Left ventricle myocardium superior (tissue), 1 donor: ENCODE measurements around the gene PEX5L. TPM values are rescaled to one million over a fixed set of nuclear protein-coding genes. Genes with fewer than 3 reads are reported as not detected.

Experiments
- ATAC-seq: fragments of 200-7000 bp; cut with Tn5 transposase; one replicate; pipeline ENCODE4 v1.9.1; 2020; ENCODE audit warnings: mild to moderate bottlenecking, moderate library complexity
- DNase-seq: peaks from one replicate; pipeline ENCODE4 v3.0.0-alpha.2; 2020
- intact Hi-C: fragments of 100-400 bp; cut with micrococcal nuclease; formaldehyde crosslinking; loops from one replicate; pipeline ENCODE4 v1.11.0; 2022
- total RNA-seq: library from RNA; stranded (reverse); fragmentation: NEBNext Ultra II Directional; extraction: Animal tissue kit (Norgen Biotek cat#: 25700); gene quantifications from one replicate; pipeline ENCODE4 v1.2.1, GENCODE V29; 2021
- donor health status: DM: no; HTN: yes; CAD: no; lungs with severe emphysema.

The PEX5L gene
- total RNA-seq, 1 donor from 2014 or later, result 0.57 TPM

GRCh38 chr3:179961071-179961702 is 75.5 kb downstream of the PEX5L start:
- intact Hi-C loops, result no loop called here
- DNase-seq (no peak), ATAC-seq (no peak)

GRCh38 chr3:179958759-179959158 is 78.0 kb downstream of the PEX5L start:
- intact Hi-C loops, result no loop called here
- ATAC-seq (no peak), DNase-seq (no peak)

GRCh38 chr3:179958143-179958542 is 78.6 kb downstream of the PEX5L start:
- intact Hi-C loops, result no loop called here
- no peak for ATAC-seq
- DNase-seq, result no peak

- ATAC-seq, result no peak
- intact Hi-C loops, result no loop called here
Observed at GRCh38 chr3:179957264-179957845, 79.4 kb downstream of the PEX5L start.

GRCh38 chr3:179956416-179956830 is 80.3 kb downstream of the PEX5L start:
- intact Hi-C loops, result no loop called here
- DNase-seq, result no peak
- ATAC-seq, result no peak

More at GRCh38 chr3:179957264-179957845, 79.4 kb downstream of the PEX5L start:
- no peak for DNase-seq

GRCh38 chr3:179955809-179956208 is 80.9 kb downstream of the PEX5L start:
- no peak for DNase-seq
- intact Hi-C loops, result no loop called here
- no peak for ATAC-seq

- intact Hi-C loops, result no loop called here
- ATAC-seq (no peak), DNase-seq (no peak)
Observed at GRCh38 chr3:179955286-179955685, 81.5 kb downstream of the PEX5L start.

GRCh38 chr3:179953993-179954870 is 82.5 kb downstream of the PEX5L start:
- ATAC-seq, result no peak
- intact Hi-C loops, result no loop called here
- DNase-seq, result no peak

- no peak for DNase-seq
- no peak for ATAC-seq
Observed at GRCh38 chr3:179950840-179951239, 85.9 kb downstream of the PEX5L start.

GRCh38 chr3:179949869-179950268 is 86.9 kb downstream of the PEX5L start:
- DNase-seq (no peak), ATAC-seq (no peak)
- intact Hi-C loops, result no loop called here

More at GRCh38 chr3:179950840-179951239, 85.9 kb downstream of the PEX5L start:
- intact Hi-C loops, result no loop called here

- intact Hi-C loops, result no loop called here
- DNase-seq, result no peak
- no peak for ATAC-seq
Observed at GRCh38 chr3:179949412-179949811, 87.3 kb downstream of the PEX5L start.

GRCh38 chr3:179948740-179949139 is 88.0 kb downstream of the PEX5L start:
- ATAC-seq, result no peak
- no peak for DNase-seq
- intact Hi-C loops, result no loop called here

GRCh38 chr3:179945569-179945968 is 91.2 kb downstream of the PEX5L start:
- intact Hi-C loops, result no loop called here
- ATAC-seq, result no peak
- DNase-seq, result no peak

- DNase-seq (no peak), ATAC-seq (no peak)
- intact Hi-C loops, result no loop called here
Observed at GRCh38 chr3:179943117-179943880, 93.4 kb downstream of the PEX5L start.

GRCh38 chr3:179942553-179943075 is 94.1 kb downstream of the PEX5L start:
- ATAC-seq, result peak; percentile 25
- intact Hi-C loops, result no loop called here
- DNase-seq, result no peak

- intact Hi-C loops, result no loop called here
- no peak for ATAC-seq
- no peak for DNase-seq
Observed at GRCh38 chr3:179935710-179936109, 101.0 kb downstream of the PEX5L start.

GRCh38 chr3:179933914-179934313 is 102.8 kb downstream of the PEX5L start:
- no peak for ATAC-seq
- no peak for DNase-seq
- intact Hi-C loops, result no loop called here

- ATAC-seq (no peak), DNase-seq (no peak)
- intact Hi-C loops, result no loop called here
Observed at GRCh38 chr3:179933080-179933479, 103.7 kb downstream of the PEX5L start.

GRCh38 chr3:179932674-179933073 is 104.1 kb downstream of the PEX5L start:
- intact Hi-C loops, result no loop called here
- DNase-seq, result no peak
- no peak for ATAC-seq
